Activated CD8-positive, alpha-beta memory T cell treated with anti-CD3 and anti-CD28 coated beads, Interleukin-2, amount 50 U/mL, for 24 hours (primary cell): ENCODE data around the gene PSEN1.

Experiments used
- DNase-seq: peaks from one replicate; pipeline ENCODE4 v3.0.0-alpha.2; 2020; ENCODE audit errors: extremely low read depth

The PSEN1 gene

DNA sequence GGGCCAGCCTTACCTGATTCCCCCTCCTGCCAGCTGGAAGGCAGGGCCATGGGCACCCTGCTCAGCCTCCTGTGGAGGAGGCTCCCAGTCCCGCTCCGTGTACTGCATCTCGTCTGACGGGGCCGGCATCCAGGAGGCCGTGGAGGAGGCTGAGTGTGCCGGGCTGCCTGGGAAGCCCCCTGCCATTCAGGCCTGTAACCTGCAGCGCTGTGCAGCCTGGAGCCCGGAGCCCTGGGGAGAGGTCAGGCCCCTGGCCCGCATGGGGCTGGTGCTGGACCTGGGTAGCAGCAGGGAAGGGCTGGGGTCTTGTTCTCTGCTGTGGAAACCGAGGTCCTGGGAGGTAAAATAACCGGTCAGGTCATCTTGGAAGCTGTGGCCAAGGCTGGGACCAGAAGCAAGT lies 117.4 kb downstream of the PSEN1 start:
- no peak for DNase-seq

- DNase-seq = no peak
These were observed 118.1 kb downstream of the PSEN1 start for GRCh38 chr14:73254247-73255004.

DNA sequence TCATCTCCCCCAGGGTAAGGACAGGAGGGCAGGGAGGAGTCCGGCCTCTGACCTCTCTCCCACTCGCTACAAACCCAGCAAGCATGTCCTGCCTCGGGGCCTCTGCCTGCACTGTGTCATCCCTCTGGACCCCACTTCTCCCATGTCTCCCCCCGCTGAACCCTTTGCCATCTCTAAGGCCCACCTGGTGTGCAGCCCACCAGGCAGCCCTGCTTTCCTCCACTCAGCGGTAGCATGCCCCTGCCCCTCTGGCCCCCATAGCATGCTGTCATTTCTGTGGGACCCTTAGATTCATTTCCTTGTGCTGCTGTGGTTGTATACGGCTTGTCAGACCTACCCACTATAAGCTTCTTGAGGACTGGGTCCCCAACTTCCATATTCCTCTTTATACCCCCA lies 118.7 kb downstream of the PSEN1 start:
- DNase-seq = no peak

GRCh38 chr14:73255693-73256225 lies 119.5 kb downstream of the PSEN1 start:
- no peak for DNase-seq

DNA sequence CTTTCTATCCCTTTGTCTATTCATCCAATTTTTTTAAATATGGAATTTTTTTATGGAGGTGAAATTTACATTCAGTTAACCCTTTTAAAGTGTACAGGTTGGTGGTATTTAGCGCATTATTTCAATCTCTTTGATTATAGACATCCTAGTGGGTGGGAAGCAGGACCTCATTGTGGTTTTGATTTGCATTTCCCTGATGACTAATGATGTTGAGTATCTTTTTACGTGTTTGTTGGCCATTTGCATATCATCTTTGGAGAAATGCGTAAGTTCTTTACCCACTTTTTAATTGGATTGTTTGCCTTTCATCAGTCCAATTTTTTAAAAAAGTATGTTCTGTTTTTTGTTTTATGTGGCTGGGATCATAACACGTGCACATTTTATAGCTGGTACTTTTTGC lies 121.8 kb downstream of the PSEN1 start:
- DNase-seq = no peak

DNA sequence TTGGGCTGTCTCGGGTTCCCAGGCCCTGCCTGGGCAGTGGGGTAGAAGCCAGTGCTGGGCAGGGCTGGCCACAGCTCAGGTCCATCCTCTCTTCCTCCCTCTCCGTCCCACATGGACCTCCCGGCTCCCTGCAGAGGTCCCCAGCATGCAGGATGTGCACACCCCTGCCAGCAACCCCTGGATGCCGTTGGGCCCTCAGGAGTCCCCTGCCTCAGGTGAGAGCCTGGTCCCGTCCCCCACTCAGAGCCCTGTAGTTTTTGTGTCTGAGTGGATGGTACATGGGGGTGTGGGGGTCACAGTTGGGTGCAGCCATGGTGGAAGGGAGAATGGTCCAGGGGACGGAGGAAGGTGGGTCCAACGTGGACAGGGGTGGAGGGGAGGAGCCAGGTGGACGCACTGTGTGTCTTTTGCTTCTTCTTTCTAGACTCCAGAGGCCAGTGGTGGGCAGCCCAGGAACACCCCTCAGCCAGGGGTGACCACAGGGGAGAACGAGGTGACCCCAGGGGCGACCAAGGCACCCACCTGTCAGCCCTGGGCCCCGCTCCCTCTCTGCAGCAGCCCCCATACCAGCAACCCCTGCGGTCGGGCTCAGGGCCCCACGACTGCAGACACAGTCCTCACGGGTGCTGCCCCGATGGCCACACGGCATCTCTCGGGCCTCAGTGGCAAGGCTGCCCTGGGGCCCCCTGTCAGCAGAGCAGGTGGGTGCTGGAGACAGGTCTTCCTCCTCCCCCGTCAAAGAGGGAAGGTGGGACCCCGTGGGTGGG lies 122.7 kb downstream of the PSEN1 start:
- no peak for DNase-seq

DNA sequence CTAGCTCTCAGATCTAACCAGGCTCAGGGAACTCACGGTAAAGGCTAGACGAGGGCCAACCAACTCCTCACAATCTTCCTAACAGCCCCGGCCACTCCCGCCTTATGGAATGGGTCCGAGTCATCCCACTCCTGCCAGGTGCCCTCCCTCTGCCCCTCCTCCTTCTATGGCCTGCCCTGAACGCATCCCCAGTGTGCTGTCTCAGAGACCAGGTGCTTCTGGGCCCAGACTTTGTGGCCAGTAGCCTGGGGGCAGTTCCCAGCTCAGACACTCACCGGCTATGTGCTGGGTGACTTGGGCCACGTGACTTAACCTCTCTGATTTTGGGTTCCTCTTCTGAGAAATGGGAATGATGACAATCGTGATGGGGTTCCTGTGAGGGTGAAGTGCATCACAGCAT lies 123.5 kb downstream of the PSEN1 start:
- no peak for DNase-seq

DNA sequence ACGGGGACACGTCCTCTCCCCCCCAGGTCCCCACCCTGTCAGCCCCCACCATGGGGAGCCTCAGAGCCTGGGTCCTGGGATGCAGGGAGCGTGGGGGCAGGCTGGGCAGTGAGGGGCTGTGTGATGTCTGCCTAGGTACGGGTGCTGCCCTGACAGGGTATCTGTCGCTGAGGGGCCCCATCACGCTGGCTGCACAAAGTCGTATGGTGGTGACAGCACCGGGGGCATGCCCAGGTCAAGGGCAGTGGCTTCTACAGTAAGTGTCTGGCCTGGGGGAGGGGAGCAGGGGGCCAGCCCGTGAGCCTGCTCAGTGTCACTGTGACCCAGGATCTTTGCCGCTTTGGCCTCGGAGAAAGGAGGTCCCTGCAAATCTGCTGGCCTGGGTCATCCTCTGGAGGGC lies 124.3 kb downstream of the PSEN1 start:
- no peak for DNase-seq

DNA sequence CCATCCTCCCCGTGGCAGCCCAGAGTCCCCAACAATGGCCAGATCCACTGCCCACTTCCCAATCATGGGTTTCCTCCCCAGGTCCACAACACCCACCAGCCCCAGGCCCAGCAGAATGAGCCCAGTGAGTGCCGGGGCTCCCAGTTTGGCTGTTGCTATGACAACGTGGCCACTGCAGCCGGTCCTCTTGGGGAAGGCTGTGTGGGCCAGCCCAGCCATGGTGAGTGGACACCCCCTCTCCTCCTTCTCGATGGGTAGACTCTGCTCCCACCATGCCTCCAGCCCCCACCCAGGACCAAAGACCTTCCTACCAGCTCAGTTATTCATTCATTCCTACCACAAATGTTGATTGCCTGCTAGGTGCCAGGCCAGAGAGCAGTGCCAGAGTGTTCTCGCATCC lies 124.8 kb downstream of the PSEN1 start:
- no peak for DNase-seq

DNA sequence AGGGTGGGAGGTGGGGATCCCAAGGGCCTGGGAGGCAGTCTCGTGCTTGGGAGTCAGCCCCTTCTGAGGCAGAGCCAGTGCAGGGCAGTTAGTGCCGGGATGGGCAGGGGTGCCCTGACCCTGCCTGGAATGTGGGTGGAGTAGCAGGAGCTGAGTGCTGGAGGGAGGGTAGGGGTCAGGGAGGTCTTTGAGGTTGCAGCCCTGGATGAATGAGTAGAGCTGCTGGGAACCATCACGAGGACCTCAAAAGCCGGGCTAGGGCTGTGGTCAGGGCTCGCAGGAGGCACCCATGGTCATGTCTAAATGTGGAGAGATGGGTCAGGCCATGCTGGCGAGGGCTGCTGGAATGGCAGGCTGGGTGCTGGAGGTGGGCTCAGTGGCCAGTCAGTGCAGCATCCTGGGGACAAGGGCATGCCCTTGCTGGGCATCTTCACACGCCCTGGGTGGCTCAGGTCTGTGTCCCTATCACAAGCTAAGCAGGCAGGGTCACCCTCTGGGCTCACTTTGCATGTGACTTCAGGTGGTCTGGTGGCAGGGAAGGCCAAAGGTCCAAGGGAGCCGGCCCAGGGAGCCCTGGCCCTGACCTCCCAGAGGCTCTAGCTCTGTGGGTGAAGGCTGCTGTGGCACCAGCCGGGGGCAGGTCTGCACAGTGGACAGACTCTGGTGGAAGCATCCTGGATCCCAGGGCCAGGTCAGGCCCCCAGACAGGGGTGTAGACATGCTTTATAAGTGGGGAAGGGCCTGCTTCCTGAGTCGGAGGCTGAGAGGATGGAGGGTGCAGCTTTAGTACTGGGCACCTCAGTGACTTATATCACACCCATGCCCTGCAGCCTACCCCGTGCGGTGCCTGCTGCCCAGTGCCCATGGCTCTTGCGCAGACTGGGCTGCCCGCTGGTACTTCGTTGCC lies 125.5 kb downstream of the PSEN1 start:
- DNase-seq = no peak

DNA sequence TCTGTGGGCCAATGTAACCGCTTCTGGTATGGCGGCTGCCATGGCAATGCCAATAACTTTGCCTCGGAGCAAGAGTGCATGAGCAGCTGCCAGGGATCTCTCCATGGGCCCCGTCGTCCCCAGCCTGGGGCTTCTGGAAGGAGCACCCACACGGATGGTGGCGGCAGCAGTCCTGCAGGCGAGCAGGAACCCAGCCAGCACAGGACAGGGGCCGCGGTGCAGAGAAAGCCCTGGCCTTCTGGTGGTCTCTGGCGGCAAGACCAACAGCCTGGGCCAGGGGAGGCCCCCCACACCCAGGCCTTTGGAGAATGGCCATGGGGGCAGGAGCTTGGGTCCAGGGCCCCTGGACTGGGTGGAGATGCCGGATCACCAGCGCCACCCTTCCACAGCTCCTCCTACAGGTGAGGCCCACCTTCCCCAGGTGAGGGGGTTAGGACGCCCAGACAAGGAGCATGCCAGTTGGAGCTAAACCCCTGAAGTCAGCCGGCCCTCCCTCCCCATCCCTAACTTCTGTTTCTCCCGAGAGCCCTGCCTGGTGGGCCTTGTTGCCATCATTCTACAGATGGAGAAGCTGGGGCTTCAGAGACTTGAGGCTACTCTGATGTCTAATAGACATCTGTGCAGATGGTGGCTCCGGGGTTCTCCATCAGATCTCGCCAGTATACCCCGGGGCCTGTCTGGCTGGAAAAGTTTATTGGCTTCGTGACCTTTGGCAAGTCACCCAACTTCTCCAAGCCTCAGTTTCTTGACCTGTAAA lies 126.3 kb downstream of the PSEN1 start:
- no peak for DNase-seq

GRCh38 chr14:73263606-73264005 lies 127.3 kb downstream of the PSEN1 start:
- DNase-seq = no peak

- no peak for DNase-seq
These were observed 128.0 kb downstream of the PSEN1 start for GRCh38 chr14:73264080-73264884.

DNA sequence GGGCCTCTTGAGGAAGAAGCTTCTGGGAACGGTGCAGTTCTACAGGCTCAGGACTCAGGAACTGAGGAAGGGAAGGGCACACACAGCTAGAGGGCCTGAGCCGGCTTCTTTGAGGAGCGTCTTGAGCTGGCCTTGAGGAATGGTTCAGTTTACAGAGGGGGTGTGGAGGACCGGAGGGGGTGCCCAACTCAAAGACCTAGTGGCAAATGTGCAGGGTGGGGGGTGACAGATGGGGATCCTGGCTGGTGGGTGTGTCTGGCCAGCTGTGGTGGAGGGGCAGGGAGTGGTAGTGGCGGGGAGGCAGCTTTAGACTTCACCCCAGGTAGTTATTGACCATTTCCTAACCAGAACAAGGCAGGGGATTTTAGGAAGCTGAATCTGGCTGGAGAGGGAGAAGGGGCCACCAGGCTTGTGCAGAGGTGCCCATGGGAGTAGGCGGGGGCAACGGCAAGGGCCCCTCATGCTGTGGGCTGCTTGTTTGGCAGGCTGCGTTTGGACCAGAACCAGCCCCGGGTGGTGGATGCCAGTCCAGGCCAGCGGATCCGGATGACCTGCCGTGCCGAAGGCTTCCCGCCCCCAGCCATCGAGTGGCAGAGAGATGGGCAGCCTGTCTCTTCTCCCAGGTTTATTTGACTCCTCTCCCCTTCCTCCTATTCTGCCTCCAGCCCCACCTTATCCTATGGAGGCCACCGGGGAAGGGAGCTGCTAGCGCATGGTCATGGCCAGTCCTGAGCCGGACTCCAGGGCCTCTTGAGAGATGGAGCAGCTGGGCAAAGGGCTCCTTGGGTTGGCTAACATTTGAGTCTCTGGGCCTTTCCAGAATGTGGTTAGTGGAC lies 128.8 kb downstream of the PSEN1 start:
- no peak for DNase-seq

DNA sequence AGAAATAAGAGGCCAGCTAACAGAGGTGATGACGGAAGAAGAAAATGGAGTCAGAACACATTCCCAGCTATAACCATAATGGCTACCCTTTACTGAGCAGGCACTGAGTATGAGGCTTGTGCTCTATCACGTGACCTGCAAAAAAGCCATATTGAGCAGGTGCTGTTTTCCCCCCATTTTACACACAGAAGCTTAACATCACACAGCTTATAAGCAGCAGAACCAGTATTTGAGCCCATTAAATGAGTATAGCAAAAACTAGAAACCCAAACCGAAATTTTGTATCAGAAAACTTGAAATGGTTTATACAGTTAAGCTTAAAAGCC lies 129.4 kb downstream of the PSEN1 start:
- DNase-seq = no peak

DNA sequence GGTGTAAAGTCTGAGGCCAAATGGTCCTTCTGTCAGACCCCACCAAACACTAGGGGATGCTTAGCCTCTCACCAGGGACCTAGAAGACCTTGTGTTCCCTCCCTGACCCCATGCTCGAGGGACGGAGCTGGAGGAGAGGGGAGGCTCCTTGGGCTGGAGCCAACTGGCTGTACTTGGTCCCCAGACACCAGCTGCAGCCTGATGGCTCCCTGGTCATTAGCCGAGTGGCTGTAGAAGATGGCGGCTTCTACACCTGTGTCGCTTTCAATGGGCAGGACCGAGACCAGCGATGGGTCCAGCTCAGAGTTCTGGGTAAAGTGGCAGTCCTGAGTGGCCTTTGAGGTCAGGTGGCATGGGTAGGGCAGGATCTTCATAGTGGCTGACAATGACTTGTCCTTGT lies 130.0 kb downstream of the PSEN1 start:
- no peak for DNase-seq

- no peak for DNase-seq
These were observed 131.2 kb downstream of the PSEN1 start for GRCh38 chr14:73267474-73267873.

DNA sequence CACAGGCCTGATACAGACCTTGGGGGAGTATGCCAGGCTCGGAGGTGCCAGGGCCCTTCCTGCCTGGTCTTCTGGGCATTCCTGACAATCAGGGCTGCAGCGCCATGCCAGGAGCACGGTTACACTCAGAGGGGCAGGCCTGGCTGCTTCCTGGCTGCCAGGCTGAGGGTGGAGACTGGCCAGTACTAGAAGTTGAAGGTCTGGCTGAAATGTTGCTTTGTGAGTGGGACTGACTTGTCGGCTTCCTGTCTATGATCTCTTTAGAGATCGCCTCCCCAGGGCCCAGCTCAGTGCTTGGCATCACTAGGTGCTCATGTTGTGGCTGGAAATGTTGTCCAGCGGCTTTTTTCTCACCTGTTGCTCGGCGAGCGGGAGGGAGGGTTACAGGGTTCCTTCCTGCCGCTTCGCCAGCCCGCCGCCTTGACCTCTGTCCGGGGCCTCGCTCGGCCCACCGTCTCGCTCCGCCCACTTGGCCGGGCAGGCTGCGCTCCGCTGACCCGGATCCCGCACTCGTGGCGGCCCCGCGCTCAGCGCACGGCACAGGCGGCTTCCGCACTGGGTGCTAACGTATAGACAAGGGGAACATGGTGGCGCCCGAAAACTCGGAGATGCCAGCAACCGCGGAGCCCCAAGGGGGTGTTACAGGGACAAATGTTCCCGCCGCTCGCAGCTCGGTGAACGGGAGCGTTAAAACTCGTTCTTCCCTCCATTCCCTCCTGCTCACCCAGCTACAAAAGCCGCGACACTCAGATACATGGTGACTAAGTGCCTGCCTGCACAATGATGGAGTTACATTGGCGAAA lies 133.6 kb downstream of the PSEN1 start:
- no peak for DNase-seq

- DNase-seq = no peak
These were observed 136.1 kb downstream of the PSEN1 start for GRCh38 chr14:73272393-73272792.
